SU-DHL-6 (cell line): ENCODE measurements around the gene KLHL29.

Experiments
- H2AFZ ChIP-seq: fragments of 200-600 bp; sonication (generic); 2 replicates; pipeline ENCODE4 v1.6.1; 2014; ENCODE audit warnings: low read depth, mild to moderate bottlenecking, moderate library complexity, mixed read lengths, antibody characterized with exemption, low read length; ENCODE audit not compliant: severe bottlenecking
- H3F3A ChIP-seq: fragments of 200-600 bp; shearing (Covaris generic); 2 replicates; pipeline ENCODE4 v1.6.0; 2016; ENCODE audit warnings: antibody characterized with exemption, mild to moderate bottlenecking; ENCODE audit not compliant: insufficient read depth
- H3K27ac ChIP-seq: fragments of 200-600 bp; sonication (generic); 2 replicates; pipeline ENCODE4 v1.5.1; 2016; ENCODE audit warnings: low read depth, mild to moderate bottlenecking, low read length, moderate library complexity, mixed read lengths
- H3K27me3 ChIP-seq: fragments of 200-600 bp; sonication (generic), shearing (Covaris generic); 2 replicates; pipeline ENCODE4 v1.6.0; 2014; ENCODE audit warnings: mild to moderate bottlenecking, low read length
- H3K36me3 ChIP-seq: fragments of 200-600 bp; sonication (generic); 2 replicates; pipeline ENCODE4 v1.6.1; 2014; ENCODE audit warnings: mild to moderate bottlenecking, low read length, mixed read lengths
- H3K4me2 ChIP-seq: fragments of 300-600, 200-600 bp; shearing (Covaris generic), sonication (generic); 2 replicates; pipeline ENCODE4 v1.6.0; 2014; ENCODE audit warnings: low read length, low read depth, mild to moderate bottlenecking; ENCODE audit not compliant: poor library complexity, severe bottlenecking
- H3K4me3 ChIP-seq: fragments of 200-600 bp; sonication (generic); 2 replicates; pipeline ENCODE4 v1.5.1; 2014; ENCODE audit warnings: antibody characterized with exemption, low read length, mild to moderate bottlenecking, mixed read lengths; ENCODE audit not compliant: insufficient read depth, poor library complexity, severe bottlenecking
- H3K79me2 ChIP-seq: fragments of 200-600 bp; sonication (generic); 2 replicates; pipeline ENCODE4 v1.6.1; 2014; ENCODE audit warnings: mild to moderate bottlenecking, low read length, moderate library complexity; ENCODE audit not compliant: insufficient read depth
- H3K9ac ChIP-seq: fragments of 200-600 bp; sonication (generic); 2 replicates; pipeline ENCODE4 v1.7.0; 2014; ENCODE audit warnings: mild to moderate bottlenecking, low read length
- H3K9me2 ChIP-seq: fragments of 200-600 bp; sonication (generic); replicated peaks from 2 replicates; pipeline ENCODE4 v1.6.1; 2014; ENCODE audit warnings: low read length; ENCODE audit not compliant: insufficient read depth
- H3K9me3 ChIP-seq: fragments of 200-600 bp; sonication (generic); 2 replicates; pipeline ENCODE4 v1.6.1; 2014; ENCODE audit warnings: low read length, mixed read lengths; ENCODE audit not compliant: insufficient read depth
- H4K20me1 ChIP-seq: fragments of 200-600 bp; sonication (generic); 2 replicates; pipeline ENCODE4 v1.6.1; 2014; ENCODE audit warnings: low read depth, mild to moderate bottlenecking, antibody characterized with exemption, low read length, moderate library complexity, mixed read lengths
- EZH2phosphoT487 ChIP-seq: fragments of 200-600 bp; sonication (generic), shearing (Covaris generic); conservative IDR thresholded peaks from 2 replicates; pipeline ENCODE4 v1.6.1; 2018; ENCODE audit warnings: mild to moderate bottlenecking, antibody characterized with exemption, low read length, moderate library complexity, mixed read lengths
- TF ChIP-seq, protein P1 (sequence below): fragments of 200-600 bp; sonication (generic); IDR thresholded peaks from one replicate; pipeline ENCODE4 v1.5.1; 2017; ENCODE audit warnings: antibody characterized with exemption, mild to moderate bottlenecking, low read length, moderate library complexity; ENCODE audit not compliant: insufficient read depth, poor library complexity, severe bottlenecking

KLHL29 gene

DNA sequence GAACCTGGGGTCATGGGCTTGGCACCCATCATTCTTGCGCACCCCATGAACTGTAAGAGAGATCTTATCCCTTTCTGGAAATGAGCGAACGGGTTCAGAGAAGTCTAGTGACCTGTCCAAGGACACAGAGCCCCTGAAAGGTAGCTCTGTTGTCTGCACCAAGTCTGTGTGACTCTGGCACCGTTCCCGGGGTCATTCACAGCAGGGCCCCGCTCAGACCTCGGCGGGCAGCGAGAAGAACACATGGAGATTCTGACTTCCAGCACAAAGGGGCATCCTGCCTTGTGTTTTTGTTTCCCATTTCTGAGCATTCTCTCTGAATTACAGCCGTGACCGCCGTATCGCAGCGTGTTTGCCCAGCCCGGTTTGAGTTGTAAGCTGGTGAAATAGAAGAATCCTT lies 231.7 kb downstream of the KLHL29 start:
- Histone ChIP-seq H3K36me3 (no peaks in the 10 kb centered on the region), H2AFZ (no peak overlapping the region), H3K9ac (no peak overlapping the region), H3F3A (no peaks in the 10 kb centered on the region), H3K9me3 (no peaks in the 10 kb centered on the region), H3K9me2 (no peaks in the 10 kb centered on the region), H3K79me2 (no peaks in the 10 kb centered on the region), H3K27ac (no peak overlapping the region), H4K20me1 (no peaks in the 10 kb centered on the region), H3K4me2 (no peak overlapping the region), H3K27me3 (no peaks in the 10 kb centered on the region), H3K4me3 (no peak overlapping the region)
- TF ChIP-seq, protein P1, sequence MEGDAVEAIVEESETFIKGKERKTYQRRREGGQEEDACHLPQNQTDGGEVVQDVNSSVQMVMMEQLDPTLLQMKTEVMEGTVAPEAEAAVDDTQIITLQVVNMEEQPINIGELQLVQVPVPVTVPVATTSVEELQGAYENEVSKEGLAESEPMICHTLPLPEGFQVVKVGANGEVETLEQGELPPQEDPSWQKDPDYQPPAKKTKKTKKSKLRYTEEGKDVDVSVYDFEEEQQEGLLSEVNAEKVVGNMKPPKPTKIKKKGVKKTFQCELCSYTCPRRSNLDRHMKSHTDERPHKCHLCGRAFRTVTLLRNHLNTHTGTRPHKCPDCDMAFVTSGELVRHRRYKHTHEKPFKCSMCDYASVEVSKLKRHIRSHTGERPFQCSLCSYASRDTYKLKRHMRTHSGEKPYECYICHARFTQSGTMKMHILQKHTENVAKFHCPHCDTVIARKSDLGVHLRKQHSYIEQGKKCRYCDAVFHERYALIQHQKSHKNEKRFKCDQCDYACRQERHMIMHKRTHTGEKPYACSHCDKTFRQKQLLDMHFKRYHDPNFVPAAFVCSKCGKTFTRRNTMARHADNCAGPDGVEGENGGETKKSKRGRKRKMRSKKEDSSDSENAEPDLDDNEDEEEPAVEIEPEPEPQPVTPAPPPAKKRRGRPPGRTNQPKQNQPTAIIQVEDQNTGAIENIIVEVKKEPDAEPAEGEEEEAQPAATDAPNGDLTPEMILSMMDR = no peak
- TF ChIP-seq EZH2phosphoT487 = no peak

DNA sequence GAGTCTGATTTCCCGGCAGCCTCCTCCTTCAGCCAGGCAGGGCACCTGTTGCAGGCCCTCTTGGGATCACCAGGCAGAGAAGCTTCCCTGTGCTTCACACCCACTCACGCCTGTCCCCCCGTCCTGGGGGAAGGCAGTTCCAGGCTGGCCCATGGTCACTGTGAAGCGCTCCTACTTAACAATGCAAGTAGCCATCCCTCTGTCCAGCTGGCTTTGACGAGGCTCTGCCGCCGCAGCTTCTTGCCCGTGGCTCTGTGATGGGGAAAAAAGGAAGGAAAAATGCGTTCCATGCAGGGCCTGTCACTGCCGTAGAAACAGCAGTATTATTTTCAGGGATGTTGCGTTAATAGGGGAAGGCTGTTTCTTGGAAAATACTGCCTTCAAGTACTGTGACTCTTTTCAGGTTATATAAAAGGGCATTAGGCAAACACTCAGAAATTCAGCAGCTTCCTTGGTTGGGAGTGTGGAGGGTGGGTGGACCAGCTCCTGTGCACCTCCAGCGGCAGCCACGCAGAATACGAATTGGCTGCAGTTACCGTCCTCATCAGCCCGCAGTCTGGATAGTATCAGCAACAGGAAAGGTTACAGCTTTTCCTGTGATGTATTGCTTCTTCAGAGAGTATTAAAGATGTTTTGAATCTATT lies 232.3 kb downstream of the KLHL29 start:
- TF ChIP-seq, protein P1 = no peak
- no peak for TF ChIP-seq EZH2phosphoT487
- Histone ChIP-seq H3K79me2 (no peaks in the 10 kb centered on the region), H3K4me3 (no peak overlapping the region), H3K27me3 (no peaks in the 10 kb centered on the region), H2AFZ (no peak overlapping the region), H3K9me2 (no peaks in the 10 kb centered on the region), H3K9ac (no peak overlapping the region), H3K4me2 (no peak overlapping the region), H3K27ac (no peak overlapping the region), H3F3A (no peaks in the 10 kb centered on the region), H3K9me3 (no peaks in the 10 kb centered on the region), H4K20me1 (no peaks in the 10 kb centered on the region), H3K36me3 (no peaks in the 10 kb centered on the region)

DNA sequence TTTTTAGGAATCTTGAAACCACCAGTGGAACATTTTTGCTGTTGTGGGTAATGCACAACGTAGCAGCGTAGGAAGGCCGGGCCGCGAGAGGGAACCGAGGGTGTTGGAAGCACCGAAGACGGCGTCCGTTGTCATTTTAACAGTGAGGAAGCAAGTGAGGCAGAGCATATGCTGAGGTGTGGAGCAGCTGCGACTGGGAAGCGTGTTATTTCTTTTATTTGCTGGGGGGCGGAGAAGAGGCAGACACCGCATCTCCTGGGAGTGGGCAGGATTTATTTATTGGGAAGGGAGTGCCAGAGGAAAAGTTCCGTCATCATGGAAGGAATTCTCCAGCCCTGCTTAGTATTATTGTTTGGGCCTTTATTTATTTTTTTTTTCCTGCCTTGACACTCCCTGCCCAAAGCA lies 232.8 kb downstream of the KLHL29 start:
- Histone ChIP-seq H3K36me3 (no peaks in the 10 kb centered on the region), H2AFZ (no peak overlapping the region), H3K79me2 (no peaks in the 10 kb centered on the region), H3K9ac (no peak overlapping the region), H4K20me1 (no peaks in the 10 kb centered on the region), H3K9me3 (no peaks in the 10 kb centered on the region), H3K27ac (no peak overlapping the region), H3K4me3 (no peak overlapping the region), H3K4me2 (no peak overlapping the region), H3F3A (no peaks in the 10 kb centered on the region), H3K9me2 (no peaks in the 10 kb centered on the region), H3K27me3 (no peaks in the 10 kb centered on the region)
- TF ChIP-seq, protein P1 = no peak
- no peak for TF ChIP-seq EZH2phosphoT487
